Measurements from ENCODE around the gene CLRN1. TPM values are rescaled to one million over a fixed set of nuclear protein-coding genes. Genes with fewer than 3 reads are reported as not detected.

The CLRN1 gene
- total and polyA plus RNA-seq, 2 experiments from 2014 or later: not detected

DNA sequence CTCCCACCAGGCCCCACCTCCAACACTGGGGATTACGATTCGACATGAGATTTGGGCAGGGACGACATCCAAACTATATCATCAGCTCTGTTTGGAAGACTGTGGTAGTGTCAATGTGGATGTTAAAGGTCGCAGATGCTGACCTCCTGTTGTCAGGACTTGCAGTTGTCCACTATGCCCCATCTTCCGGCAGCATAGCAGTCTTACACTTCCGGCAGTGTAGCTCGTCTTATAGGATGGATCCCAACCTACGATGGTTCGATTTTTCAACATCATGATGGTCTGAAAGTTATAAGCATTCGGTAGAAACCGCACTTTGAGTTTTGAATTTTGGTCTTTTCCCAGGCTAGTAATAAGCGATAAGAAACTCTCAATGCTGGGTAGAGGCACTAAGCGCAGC lies 20.6 kb downstream of the CLRN1 start:
- H3K4me2 ChIP-seq: no peak overlapping the region
- no peaks in the 10 kb centered on the region for H3K9me2 ChIP-seq (replicated peaks; ENCODE audit: insufficient read depth)
- H3K9me3 ChIP-seq (ENCODE audit: low read depth): no peaks in the 10 kb centered on the region
- H2AFZ ChIP-seq: no peak overlapping the region
- DNase-seq (ENCODE audit: low spot score): no peak
- no peaks in the 10 kb centered on the region for H3K4me1 ChIP-seq (ENCODE audit: insufficient read depth)
- H3K4me3 ChIP-seq: no peak overlapping the region
- H3K79me2 ChIP-seq: no peaks in the 10 kb centered on the region
- no peaks in the 10 kb centered on the region for H3K27me3 ChIP-seq
- H3K27ac ChIP-seq: no peak overlapping the region
- 97% methylated on average over 13 of the region's 13 CpGs for WGBS (ENCODE audit: low lambda C conversion rate, missing lambda C conversion rate)
- H3K36me3 ChIP-seq (replicated peaks; ENCODE audit: insufficient read depth, low read depth): no peaks in the 10 kb centered on the region
- no peaks in the 10 kb centered on the region for H4K20me1 ChIP-seq (ENCODE audit: insufficient read depth, poor library complexity, severe bottlenecking)
- no peak for TF ChIP-seq EZH2 (IDR thresholded peaks at IDR 0.05; ENCODE audit: borderline replicate concordance)
- TF ChIP-seq EZH2phosphoT487 (IDR thresholded peaks at IDR 0.05; ENCODE audit: low read depth, severe bottlenecking, unreplicated experiment): no peak
- TF ChIP-seq CTCF (IDR thresholded peaks at IDR 0.05; ENCODE audit: poor library complexity): no peak

GRCh38 chr3:150945226-150946032 lies 27.1 kb downstream of the CLRN1 start:
- H3K4me2 ChIP-seq: no peak overlapping the region
- H3K27ac ChIP-seq: no peak overlapping the region
- H3K4me1 ChIP-seq (ENCODE audit: insufficient read depth): no peaks in the 10 kb centered on the region
- H3K27me3 ChIP-seq: no peaks in the 10 kb centered on the region
- no peaks in the 10 kb centered on the region for H3K79me2 ChIP-seq
- no peak for DNase-seq (ENCODE audit: low spot score)
- H3K9me3 ChIP-seq (ENCODE audit: low read depth): no peaks in the 10 kb centered on the region
- no peaks in the 10 kb centered on the region for H3K36me3 ChIP-seq (replicated peaks; ENCODE audit: insufficient read depth, low read depth)
- no peak for TF ChIP-seq EZH2 (IDR thresholded peaks at IDR 0.05; ENCODE audit: borderline replicate concordance)
- TF ChIP-seq CTCF (IDR thresholded peaks at IDR 0.05; ENCODE audit: poor library complexity): no peak
- no peak for TF ChIP-seq EZH2phosphoT487 (IDR thresholded peaks at IDR 0.05; ENCODE audit: low read depth, severe bottlenecking, unreplicated experiment)
- H4K20me1 ChIP-seq (ENCODE audit: insufficient read depth, poor library complexity, severe bottlenecking): no peaks in the 10 kb centered on the region
- no peak overlapping the region for H3K4me3 ChIP-seq
- no peaks in the 10 kb centered on the region for H3K9me2 ChIP-seq (replicated peaks; ENCODE audit: insufficient read depth)
- no peak overlapping the region for H2AFZ ChIP-seq
- WGBS (ENCODE audit: low lambda C conversion rate, missing lambda C conversion rate): 55% methylated on average over 3 of the region's 3 CpGs

DNA sequence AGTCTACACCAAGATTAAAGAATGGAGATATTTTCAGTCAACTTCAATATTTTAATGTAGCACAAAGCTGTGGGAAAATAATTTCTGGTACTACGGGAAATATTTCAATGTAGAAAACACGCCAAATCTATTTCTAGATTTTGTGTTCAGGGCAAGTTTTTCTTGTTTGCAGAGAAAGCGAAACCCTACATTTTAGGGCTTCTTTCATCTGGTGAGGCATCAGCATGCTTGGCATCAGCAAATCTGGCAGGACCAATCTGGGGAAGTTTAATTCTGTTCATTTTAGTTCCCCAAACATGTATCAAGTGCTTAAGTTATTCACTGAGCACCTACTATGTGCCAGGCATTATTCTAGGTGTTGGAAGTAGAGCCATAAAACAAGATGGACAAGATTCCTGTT lies 30.3 kb downstream of the CLRN1 start:
- H2AFZ ChIP-seq: no peak overlapping the region
- H3K27ac ChIP-seq: no peak overlapping the region
- no peaks in the 10 kb centered on the region for H4K20me1 ChIP-seq (ENCODE audit: insufficient read depth, poor library complexity, severe bottlenecking)
- no peaks in the 10 kb centered on the region for H3K36me3 ChIP-seq (replicated peaks; ENCODE audit: insufficient read depth, low read depth)
- no peaks in the 10 kb centered on the region for H3K4me1 ChIP-seq (ENCODE audit: insufficient read depth)
- DNase-seq (ENCODE audit: low spot score): no peak
- no peaks in the 10 kb centered on the region for H3K9me2 ChIP-seq (replicated peaks; ENCODE audit: insufficient read depth)
- H3K9me3 ChIP-seq (ENCODE audit: low read depth): no peaks in the 10 kb centered on the region
- no peaks in the 10 kb centered on the region for H3K27me3 ChIP-seq
- TF ChIP-seq EZH2 (IDR thresholded peaks at IDR 0.05; ENCODE audit: borderline replicate concordance) (no peak), CTCF (IDR thresholded peaks at IDR 0.05; ENCODE audit: poor library complexity) (no peak), EZH2phosphoT487 (IDR thresholded peaks at IDR 0.05; ENCODE audit: low read depth, severe bottlenecking, unreplicated experiment) (no peak)
- no peak overlapping the region for H3K4me3 ChIP-seq
- WGBS (ENCODE audit: low lambda C conversion rate, missing lambda C conversion rate): 94% methylated on average over 3 of the region's 3 CpGs
- no peaks in the 10 kb centered on the region for H3K79me2 ChIP-seq
- no peak overlapping the region for H3K4me2 ChIP-seq

All from hepatocyte (in vitro differentiated cells).